Epidermal melanocyte (primary cell): ENCODE results near the gene AZI2.

Source experiments
- DNase-seq: peaks from one replicate; pipeline ENCODE4 v3.0.0; 2011; ENCODE audit warnings: low spot score; ENCODE audit not compliant: insufficient read length

AZI2 gene

GRCh38 chr3:28301688-28302087 is 46.9 kb downstream of the AZI2 start:
- DNase-seq = no peak

GRCh38 chr3:28300345-28300962 is 48.2 kb downstream of the AZI2 start:
- no peak for DNase-seq

- no peak for DNase-seq
Measured at GRCh38 chr3:28299705-28300104, 48.9 kb downstream of the AZI2 start.

- no peak for DNase-seq
Measured at GRCh38 chr3:28295898-28296490, 52.6 kb downstream of the AZI2 start.

GRCh38 chr3:28294667-28295413 is 53.8 kb downstream of the AZI2 start:
- no peak for DNase-seq

GRCh38 chr3:28292622-28293021 is 56.0 kb downstream of the AZI2 start:
- no peak for DNase-seq

GRCh38 chr3:28291577-28291976 is 57.0 kb downstream of the AZI2 start:
- no peak for DNase-seq

- DNase-seq = no peak
Measured at GRCh38 chr3:28290863-28291300, 57.7 kb downstream of the AZI2 start.

- DNase-seq = no peak
Measured at GRCh38 chr3:28287046-28287445, 61.6 kb downstream of the AZI2 start.

- no peak for DNase-seq
Measured at GRCh38 chr3:28286595-28286994, 62.0 kb downstream of the AZI2 start.

GRCh38 chr3:28280781-28281180 is 67.8 kb downstream of the AZI2 start:
- no peak for DNase-seq

- no peak for DNase-seq
Measured at GRCh38 chr3:28279770-28280169, 68.9 kb downstream of the AZI2 start.

- no peak for DNase-seq
Measured at GRCh38 chr3:28278918-28279317, 69.7 kb downstream of the AZI2 start.

- no peak for DNase-seq
Measured at GRCh38 chr3:28273837-28274236, 74.8 kb downstream of the AZI2 start.
